HG02610 (cell line): ENCODE results near the gene OVAAL.

ENCODE experiments used
- ATAC-seq: cut with Tn5 transposase; IDR thresholded peaks from one replicate; pipeline ENCODE4 v1.9.1; 2021; ENCODE audit warnings: mild to moderate bottlenecking, moderate library complexity; ENCODE audit not compliant: unreplicated experiment

The OVAAL gene

DNA sequence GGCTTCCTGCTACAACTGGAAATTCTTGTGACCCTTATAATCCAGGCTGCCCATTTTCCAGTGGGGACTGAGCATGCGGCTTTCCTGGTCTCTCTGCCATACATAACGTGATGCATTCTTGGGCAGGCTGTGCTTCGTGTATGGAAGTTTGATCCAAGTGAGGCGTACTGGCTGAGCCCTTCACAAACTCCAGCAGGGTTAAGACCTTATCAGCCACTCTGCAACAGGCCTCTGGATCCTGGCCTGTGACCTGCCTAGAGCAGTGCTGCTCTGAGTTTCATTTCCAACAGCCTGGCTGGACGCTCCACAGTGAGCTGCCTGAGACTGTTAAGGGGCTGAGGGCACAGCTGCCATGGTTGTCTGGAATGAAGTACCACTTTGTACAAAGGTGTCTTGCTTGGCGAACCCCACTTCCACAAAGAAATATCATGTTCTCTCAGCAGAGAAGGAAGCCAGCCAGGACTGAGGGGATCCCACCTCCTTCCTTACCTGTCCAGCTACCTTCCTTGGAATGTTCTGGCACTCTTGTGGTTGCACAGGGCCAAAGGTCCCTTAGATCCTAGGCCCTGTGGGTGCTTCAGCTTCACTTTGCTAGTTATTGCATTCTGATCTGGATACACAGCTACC lies 44.6 kb downstream of the OVAAL start:
- no peak for ATAC-seq

- no peak for ATAC-seq
Measured at GRCh38 chr1:180603850-180604226, 45.1 kb downstream of the OVAAL start.

- no peak for ATAC-seq
Measured at GRCh38 chr1:180606155-180606554, 47.4 kb downstream of the OVAAL start.

DNA sequence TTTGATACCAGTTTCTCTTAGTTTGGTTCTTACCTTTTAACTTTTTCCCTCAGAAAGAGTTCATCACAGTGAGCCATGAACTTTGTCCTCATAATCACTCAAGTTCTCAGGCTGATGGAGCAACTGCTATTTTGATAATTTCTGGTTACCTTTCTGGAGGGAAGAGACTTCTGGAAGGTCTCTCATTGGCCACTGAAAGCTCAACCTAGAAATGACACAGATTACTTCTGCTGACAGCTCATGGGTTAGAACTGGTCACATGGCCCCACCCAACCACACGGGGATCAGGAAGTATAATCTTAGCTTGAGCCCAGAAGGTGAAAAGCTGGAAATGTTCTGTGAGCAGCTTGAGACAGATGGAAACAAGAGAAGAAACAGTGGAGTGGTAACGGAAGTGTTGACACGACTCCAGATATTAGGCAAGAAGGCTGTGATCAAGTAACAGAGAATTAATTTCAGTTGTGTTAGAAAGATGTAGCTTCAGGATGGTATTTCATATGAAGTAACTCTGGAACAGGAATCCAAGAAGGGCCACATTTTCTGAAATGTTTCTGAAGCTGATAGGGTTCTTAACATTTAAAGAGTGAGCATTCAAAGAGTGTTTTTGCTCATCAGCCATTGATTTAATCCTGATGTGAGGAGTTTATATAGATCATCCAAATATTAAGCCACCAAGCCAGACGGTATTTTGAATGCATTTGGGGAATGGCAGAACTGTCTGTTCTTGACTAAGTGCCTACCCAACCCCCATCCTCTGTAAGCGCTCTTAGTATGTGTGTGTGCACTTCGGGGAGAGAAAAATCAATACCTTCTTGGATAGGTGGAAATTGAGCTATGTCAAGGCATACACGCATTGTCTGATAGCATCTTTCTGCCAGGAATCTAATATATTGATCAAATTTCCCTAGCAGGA lies 51.1 kb downstream of the OVAAL start:
- no peak for ATAC-seq

GRCh38 chr1:180610556-180611015 lies 51.8 kb downstream of the OVAAL start:
- ATAC-seq: no peak

- no peak for ATAC-seq
Measured at GRCh38 chr1:180611016-180611930, 52.5 kb downstream of the OVAAL start.

DNA sequence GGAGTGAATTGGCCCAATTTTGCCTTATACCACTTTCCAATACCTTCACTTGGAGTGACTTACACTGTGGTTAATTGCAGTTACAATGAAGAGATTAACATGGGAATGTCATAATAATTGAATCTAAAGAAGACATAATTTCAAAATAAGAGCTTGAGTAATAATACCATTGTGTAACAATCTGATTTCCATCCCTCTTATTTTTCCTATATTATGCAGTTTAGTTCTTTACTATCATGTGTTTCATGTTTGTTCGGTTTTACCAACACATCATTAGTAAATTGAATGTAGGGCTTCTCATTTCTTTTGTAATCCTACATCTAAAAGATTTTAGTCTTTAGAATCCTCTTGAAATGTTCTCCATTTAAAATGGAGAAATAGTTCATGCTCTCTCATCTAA lies 53.9 kb downstream of the OVAAL start:
- no peak for ATAC-seq

DNA sequence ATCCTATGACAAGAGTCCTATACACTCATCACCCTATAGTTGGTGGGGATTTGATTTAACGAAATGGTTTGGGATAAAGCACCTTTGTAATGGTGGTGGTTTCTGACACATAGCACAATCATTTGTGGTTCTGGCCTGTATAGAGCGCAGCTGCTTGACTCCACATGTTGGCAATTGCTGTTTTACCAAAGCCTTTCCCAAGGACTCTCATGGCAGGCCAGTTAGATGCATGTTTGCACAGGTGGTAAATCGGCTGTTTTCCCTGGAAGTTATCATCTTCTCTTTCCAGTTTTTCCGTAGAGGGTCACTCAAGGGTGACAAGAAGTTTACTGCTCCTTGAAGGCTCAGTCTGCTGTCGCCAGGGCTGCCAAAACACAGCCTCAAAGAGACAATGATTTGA lies 56.0 kb downstream of the OVAAL start:
- no peak for ATAC-seq

GRCh38 chr1:180615493-180616290 lies 56.9 kb downstream of the OVAAL start:
- no peak for ATAC-seq
